ENCODE data around the gene CNPY1. TPM values are rescaled to one million over a fixed set of nuclear protein-coding genes. Genes with fewer than 3 reads are reported as not detected.
"Not testable (repeated sequence)": the region's sequence is repeated elsewhere in the genome, so short reads cannot be mapped to it uniquely, and the experiment has no call there.

The CNPY1 gene
- not detected for total RNA-seq

GRCh38 chr7:155546449-155546848 lies at the start of gene CNPY1:
Gene CNPY1 (minus strand): TSS chr7:155546559. CDS start chr7:155545929, 630 bp downstream.
- H3K27me3 Mint-ChIP-seq, POLR2A ChIA-PET, DNase-seq: not testable (repeated sequence)

GRCh38 chr7:155594961-155595366 lies 48.6 kb upstream of the CNPY1 start:
- Mint-ChIP-seq H3K9me3 (no peaks in the 10 kb centered on the region), H3K27me3 (peaks cover 21% of the 10 kb centered on the region), H3K4me1 (peaks cover 24% of the 10 kb centered on the region), H3K36me3 (ENCODE audit: low read depth) (no peaks in the 10 kb centered on the region), H3K4me3 (no peak overlapping the region), H3K27ac (no peak overlapping the region)
- POLR2A ChIA-PET, result no interaction called here
- CTCF ChIA-PET, result interaction anchor here (2.2 kb wide), 1 partner anchor 10 kb away, joined by 5 read pairs; no protein-coding TSS in a partner anchor
- DNase-seq, result no peak

More at GRCh38 chr7:155546449-155546848, at the start of gene CNPY1:
- H3K27ac Mint-ChIP-seq; H3K9me3 Mint-ChIP-seq; H3K36me3 Mint-ChIP-seq (ENCODE audit: low read depth); H3K4me3 Mint-ChIP-seq; H3K4me1 Mint-ChIP-seq: not testable (repeated sequence)
- CTCF ChIA-PET, result interaction anchor here (1.3 kb wide), 1 partner anchor 14 kb away, joined by 4 read pairs; no protein-coding TSS in a partner anchor

GRCh38 chr7:155594163-155594732 lies 47.9 kb upstream of the CNPY1 start:
- Mint-ChIP-seq H3K4me3 (no peak overlapping the region), H3K4me1 (peaks cover 24% of the 10 kb centered on the region), H3K27ac (no peak overlapping the region), H3K36me3 (ENCODE audit: low read depth) (no peaks in the 10 kb centered on the region), H3K27me3 (peaks cover 14% of the 10 kb centered on the region), H3K9me3 (no peaks in the 10 kb centered on the region)
- POLR2A ChIA-PET, result no interaction called here
- CTCF ChIA-PET, result interaction anchor here (2.2 kb wide), 1 partner anchor 9 kb away, joined by 5 read pairs; no protein-coding TSS in a partner anchor
- no peak for DNase-seq

- H3K4me3 Mint-ChIP-seq, result no peak overlapping the region
- DNase-seq, result no peak
- no peak overlapping the region for H3K27ac Mint-ChIP-seq
- H3K4me1 Mint-ChIP-seq, result peaks cover 19% of the 10 kb centered on the region
- no peaks in the 10 kb centered on the region for H3K9me3 Mint-ChIP-seq
- POLR2A ChIA-PET, result no interaction called here
- H3K27me3 Mint-ChIP-seq, result peaks cover 10% of the 10 kb centered on the region
- CTCF ChIA-PET, result interaction anchor here (0.5 to 2.2 kb wide), 3 partner anchors 9 to 504 kb away, joined by 4 to 5 read pairs (median 5); no protein-coding TSS in a partner anchor
- H3K36me3 Mint-ChIP-seq (ENCODE audit: low read depth), result no peaks in the 10 kb centered on the region
Observed at GRCh38 chr7:155593461-155594162, 47.3 kb upstream of the CNPY1 start.

GRCh38 chr7:155591055-155591775 lies 44.9 kb upstream of the CNPY1 start:
- DNase-seq, result no peak
- no peak overlapping the region for H3K27ac Mint-ChIP-seq
- POLR2A ChIA-PET, result no interaction called here

GRCh38 chr7:155590215-155591018 lies 44.1 kb upstream of the CNPY1 start:
- no peaks in the 10 kb centered on the region for H3K36me3 Mint-ChIP-seq (ENCODE audit: low read depth)
- H3K4me3 Mint-ChIP-seq, result no peak overlapping the region
- ChIA-PET CTCF (interaction anchor here (1.3 kb wide), 1 partner anchor 8 kb away, joined by 5 read pairs; no protein-coding TSS in a partner anchor), POLR2A (no interaction called here)
- peak; percentile 32 for DNase-seq
- H3K9me3 Mint-ChIP-seq, result no peaks in the 10 kb centered on the region
- peaks cover 16% of the 10 kb centered on the region for H3K4me1 Mint-ChIP-seq
- peaks cover 15% of the 10 kb centered on the region for H3K27me3 Mint-ChIP-seq
- no peak overlapping the region for H3K27ac Mint-ChIP-seq

More at GRCh38 chr7:155591055-155591775, 44.9 kb upstream of the CNPY1 start:
- Mint-ChIP-seq H3K27me3 (peaks cover 9% of the 10 kb centered on the region), H3K36me3 (ENCODE audit: low read depth) (no peaks in the 10 kb centered on the region), H3K4me3 (no peak overlapping the region), H3K9me3 (no peaks in the 10 kb centered on the region), H3K4me1 (peaks cover 16% of the 10 kb centered on the region)
- CTCF ChIA-PET, result no interaction called here

GRCh38 chr7:155589001-155589980 lies 42.9 kb upstream of the CNPY1 start:
- CTCF ChIA-PET, result interaction anchor here (0.9 to 1.3 kb wide), 2 partner anchors 9 to 181 kb away, joined by 3 to 5 read pairs; no protein-coding TSS in a partner anchor
- DNase-seq, result no peak
- POLR2A ChIA-PET, result no interaction called here
- H3K27ac Mint-ChIP-seq, result no peak overlapping the region
- peaks cover 16% of the 10 kb centered on the region for H3K4me1 Mint-ChIP-seq
- no peaks in the 10 kb centered on the region for H3K36me3 Mint-ChIP-seq (ENCODE audit: low read depth)
- H3K4me3 Mint-ChIP-seq, result no peak overlapping the region
- peaks cover 17% of the 10 kb centered on the region for H3K27me3 Mint-ChIP-seq
- no peaks in the 10 kb centered on the region for H3K9me3 Mint-ChIP-seq

- Mint-ChIP-seq H3K27me3 (peaks cover 16% of the 10 kb centered on the region), H3K9me3 (no peaks in the 10 kb centered on the region), H3K4me1 (peaks cover 16% of the 10 kb centered on the region), H3K36me3 (ENCODE audit: low read depth) (no peaks in the 10 kb centered on the region), H3K27ac (no peak overlapping the region), H3K4me3 (no peak overlapping the region)
- DNase-seq, result no peak
- ChIA-PET CTCF (interaction anchor here (1.3 kb wide), 1 partner anchor 10 kb away, joined by 5 read pairs; no protein-coding TSS in a partner anchor), POLR2A (no interaction called here)
Observed at GRCh38 chr7:155588468-155588998, 42.2 kb upstream of the CNPY1 start.

GRCh38 chr7:155587486-155587885 lies 41.1 kb upstream of the CNPY1 start:
- peaks cover 16% of the 10 kb centered on the region for H3K4me1 Mint-ChIP-seq
- no peaks in the 10 kb centered on the region for H3K36me3 Mint-ChIP-seq (ENCODE audit: low read depth)
- H3K9me3 Mint-ChIP-seq, result no peaks in the 10 kb centered on the region
- H3K27me3 Mint-ChIP-seq, result peaks cover 21% of the 10 kb centered on the region
- no peak for DNase-seq
- H3K4me3 Mint-ChIP-seq, result no peak overlapping the region
- ChIA-PET CTCF (no interaction called here), POLR2A (no interaction called here)
- H3K27ac Mint-ChIP-seq, result no peak overlapping the region

GRCh38 chr7:155586843-155587440 lies 40.6 kb upstream of the CNPY1 start:
- H3K27ac Mint-ChIP-seq, result no peak overlapping the region

GRCh38 chr7:155585951-155586350 lies 39.6 kb upstream of the CNPY1 start:
- Mint-ChIP-seq H3K4me3 (no peak overlapping the region), H3K27me3 (peaks cover 27% of the 10 kb centered on the region)
- CTCF ChIA-PET, result interaction anchor here (1.0 kb wide), 1 partner anchor 17 kb away, joined by 3 read pairs; no protein-coding TSS in a partner anchor

More at GRCh38 chr7:155586843-155587440, 40.6 kb upstream of the CNPY1 start:
- Mint-ChIP-seq H3K36me3 (ENCODE audit: low read depth) (no peaks in the 10 kb centered on the region), H3K4me3 (no peak overlapping the region), H3K9me3 (no peaks in the 10 kb centered on the region), H3K27me3 (peaks cover 24% of the 10 kb centered on the region), H3K4me1 (peaks cover 16% of the 10 kb centered on the region)
- ChIA-PET CTCF (no interaction called here), POLR2A (no interaction called here)
- no peak for DNase-seq

More at GRCh38 chr7:155585951-155586350, 39.6 kb upstream of the CNPY1 start:
- Mint-ChIP-seq H3K9me3 (no peaks in the 10 kb centered on the region), H3K36me3 (ENCODE audit: low read depth) (no peaks in the 10 kb centered on the region), H3K27ac (no peak overlapping the region), H3K4me1 (peaks cover 10% of the 10 kb centered on the region)
- no peak for DNase-seq
- POLR2A ChIA-PET, result no interaction called here

All from activated CD4-positive, alpha-beta T cell treated with anti-CD3 and anti-CD28 coated beads, Interleukin-2, amount 10 ng/mL, durations not matched to agents 7 days and 5 days (primary cell).